HG03558 (cell line): ENCODE measurements around the gene STPG4.
"Not testable (repeated sequence)": the region's sequence is repeated elsewhere in the genome, so short reads cannot be mapped to it uniquely, and the experiment has no call there.

Experiments
- ATAC-seq: cut with Tn5 transposase; IDR thresholded peaks from one replicate; pipeline ENCODE4 v1.9.1; 2021; ENCODE audit warnings: moderate number of reproducible peaks; ENCODE audit not compliant: unreplicated experiment; ENCODE audit errors: extremely low read depth

STPG4 gene

DNA sequence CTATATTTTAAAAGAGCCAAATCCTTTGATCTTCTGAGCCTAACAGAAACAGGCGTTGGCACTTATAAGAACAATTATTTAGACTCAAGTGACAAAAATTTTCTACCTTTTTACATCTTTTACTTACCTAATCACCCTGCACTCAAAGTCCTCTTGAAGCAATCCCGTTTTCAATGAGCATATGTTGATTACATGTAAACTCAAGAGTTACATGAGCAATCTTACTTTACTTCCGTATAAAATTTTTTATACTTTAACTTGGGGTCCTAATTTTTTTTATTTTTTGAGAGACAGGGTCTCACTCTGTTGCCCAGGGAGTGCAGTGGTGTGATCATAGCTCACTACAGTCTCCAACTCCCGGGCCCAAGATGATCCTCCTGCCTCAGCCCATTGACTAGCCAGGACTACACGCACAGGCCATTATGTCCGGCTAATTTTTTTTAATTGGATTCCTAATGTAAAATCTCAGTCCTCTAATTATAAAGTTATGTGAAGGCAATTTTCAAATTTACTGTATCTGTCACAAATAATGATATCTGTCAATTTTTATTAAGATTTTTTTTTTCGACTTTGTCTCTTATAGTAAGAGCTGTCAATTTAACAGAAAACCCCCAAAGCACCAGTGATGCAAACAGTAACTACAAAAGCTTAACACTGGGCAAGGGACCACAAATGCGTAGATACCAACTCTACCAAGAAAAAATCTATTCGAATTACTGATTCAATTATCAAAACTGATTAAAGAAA lies 19.1 kb upstream of the STPG4 start:
- ATAC-seq, result no peak

DNA sequence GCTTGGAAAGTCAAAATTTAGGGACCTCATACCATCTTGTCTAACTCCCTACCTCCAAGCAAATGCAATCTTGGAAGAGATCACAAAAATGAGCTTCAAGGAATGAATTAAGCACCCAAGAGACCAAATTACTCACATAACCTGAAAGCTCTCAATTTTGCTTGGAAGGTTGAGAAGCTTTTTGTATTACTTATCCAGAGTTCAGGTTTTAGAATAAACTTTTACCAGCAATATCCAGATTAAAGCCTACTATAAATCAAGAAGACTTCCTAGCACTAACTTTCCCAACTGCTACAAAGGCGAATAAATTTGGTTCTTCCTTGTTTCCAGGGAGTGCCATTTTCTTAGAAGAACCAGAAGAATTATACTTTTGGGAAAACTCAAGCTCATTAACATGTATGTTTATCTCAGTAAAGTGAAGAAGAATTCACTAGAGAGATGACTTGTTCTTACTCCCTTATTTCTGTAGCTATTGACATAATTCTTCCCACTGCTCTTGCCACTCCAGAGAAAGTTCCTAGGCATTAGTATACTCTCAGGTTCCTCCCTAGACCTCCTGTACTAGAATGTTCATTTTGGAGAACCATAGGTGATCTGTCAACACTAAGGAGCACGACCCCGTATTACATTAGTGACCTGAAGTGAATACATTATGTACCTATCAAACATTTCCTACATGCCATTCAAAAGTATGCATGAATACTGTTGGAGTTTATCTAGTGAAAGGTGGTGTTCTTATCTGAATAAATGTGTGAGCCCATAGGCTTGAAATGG lies 18.0 kb upstream of the STPG4 start:
- ATAC-seq, result no peak

DNA sequence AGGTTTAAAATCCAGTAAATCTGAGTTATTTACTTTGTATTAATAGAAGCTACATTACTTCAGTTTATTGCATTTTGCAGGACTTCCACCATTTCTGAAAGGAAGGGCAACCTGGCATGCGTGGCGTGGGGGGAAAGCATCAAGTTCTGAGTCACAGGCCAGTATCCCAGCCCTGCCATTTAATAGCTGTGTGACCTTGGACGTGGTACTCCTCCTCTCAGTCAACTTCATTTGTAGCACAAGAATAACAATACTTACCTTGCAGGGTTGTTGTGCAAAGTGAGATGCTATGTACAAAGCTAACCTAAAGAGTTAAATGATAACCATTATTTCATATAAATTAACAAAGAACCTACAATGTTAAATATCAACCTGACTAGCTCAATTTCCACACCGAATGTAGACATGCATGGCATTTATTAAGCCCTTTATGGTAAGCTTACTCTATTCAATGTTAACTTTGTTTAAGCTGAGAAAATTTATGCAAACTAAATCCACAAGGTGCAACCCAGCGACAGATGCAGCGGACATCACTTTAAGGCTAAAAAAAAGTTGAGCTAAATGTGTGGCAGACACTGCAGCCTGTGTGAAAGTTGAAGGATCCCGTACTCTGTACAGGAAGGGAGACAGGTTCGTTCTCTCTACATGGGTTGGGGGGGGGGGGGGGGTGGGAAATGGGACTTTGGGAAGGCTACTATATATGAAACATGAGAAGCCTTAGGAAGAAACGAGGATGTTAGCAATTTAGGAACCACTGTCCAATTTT lies 17.2 kb upstream of the STPG4 start:
- ATAC-seq, result no peak

DNA sequence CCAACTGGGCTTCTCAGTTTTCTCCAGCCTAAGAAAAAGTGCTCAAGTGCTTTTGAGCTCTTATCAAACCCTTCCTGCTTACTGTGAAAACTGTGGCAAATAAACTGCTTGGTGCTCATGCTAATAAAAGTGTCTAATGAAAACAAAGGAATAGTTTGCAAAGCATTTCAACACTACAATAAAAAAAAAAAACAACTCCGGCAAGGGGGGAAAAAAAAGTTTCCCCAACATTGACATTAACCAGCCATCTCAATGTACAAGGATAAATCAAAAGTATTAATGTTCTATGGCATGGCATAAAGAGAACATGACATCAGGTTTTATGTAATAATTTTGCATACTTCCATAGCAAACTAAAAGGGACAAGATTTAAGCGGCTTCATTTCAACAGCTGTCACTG lies 14.7 kb upstream of the STPG4 start:
- no peak for ATAC-seq

DNA sequence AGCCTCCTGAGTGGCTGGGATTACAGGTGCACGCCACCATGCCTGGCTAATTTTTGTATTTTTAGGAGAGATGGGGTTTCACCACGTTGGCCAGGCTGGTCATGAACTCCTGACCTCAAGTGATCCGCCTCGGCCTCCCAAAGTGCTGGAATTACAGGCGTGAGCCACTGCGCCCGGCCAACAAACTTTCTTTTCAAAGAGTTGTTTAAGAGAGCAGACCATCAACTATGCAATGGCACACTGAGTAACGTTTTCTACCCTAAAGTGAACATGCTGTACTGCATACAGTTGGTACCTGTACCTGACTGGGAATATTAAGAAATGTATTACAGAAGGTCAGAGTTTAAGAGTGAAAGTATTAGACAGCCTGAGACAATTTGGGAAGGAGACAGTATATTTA lies 13.8 kb upstream of the STPG4 start:
- ATAC-seq, result not testable (repeated sequence)

DNA sequence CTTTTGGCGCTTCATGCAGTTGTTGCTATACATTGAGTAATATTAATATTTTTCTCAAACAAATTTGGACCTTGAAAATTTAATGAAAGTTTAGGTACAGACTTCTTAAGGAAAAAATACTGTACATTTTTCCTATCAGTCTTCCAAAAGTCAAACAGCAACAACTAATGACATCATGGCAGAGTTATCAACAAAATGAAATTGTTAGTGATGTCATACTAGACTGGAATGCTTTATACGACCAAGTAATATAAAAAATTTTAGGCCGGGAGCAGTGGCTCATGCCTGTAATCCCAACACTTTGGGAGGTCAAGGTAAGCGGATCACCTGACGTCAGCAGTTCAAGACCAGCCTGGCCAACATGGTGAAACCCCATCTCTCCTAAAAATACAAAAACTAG lies 12.0 kb upstream of the STPG4 start:
- ATAC-seq, result no peak

DNA sequence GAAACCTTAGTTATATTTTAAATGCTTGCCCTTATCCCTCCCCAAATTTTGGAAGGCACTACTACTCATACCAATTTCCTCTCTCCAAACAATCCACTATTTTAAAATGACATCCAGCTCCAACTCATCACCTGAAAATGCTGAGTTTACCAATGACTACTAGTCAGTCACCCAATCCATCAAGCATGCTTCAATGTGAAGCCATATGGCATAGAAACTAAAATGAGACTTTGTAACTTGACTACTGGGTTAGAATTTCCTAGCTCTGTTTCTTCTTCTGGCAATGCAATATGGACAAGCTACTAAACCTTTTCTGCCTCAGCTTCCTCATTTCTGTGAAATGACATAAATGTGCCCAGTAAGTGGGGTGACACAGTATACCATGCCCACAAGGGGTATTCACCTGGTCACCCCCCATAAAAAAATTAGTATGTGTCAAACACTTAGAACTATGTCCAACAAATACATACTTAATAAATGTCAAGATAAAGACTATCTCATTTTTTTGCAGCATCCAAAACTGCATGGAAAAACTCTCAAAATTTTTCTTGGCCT lies 10.0 kb upstream of the STPG4 start:
- ATAC-seq, result no peak

DNA sequence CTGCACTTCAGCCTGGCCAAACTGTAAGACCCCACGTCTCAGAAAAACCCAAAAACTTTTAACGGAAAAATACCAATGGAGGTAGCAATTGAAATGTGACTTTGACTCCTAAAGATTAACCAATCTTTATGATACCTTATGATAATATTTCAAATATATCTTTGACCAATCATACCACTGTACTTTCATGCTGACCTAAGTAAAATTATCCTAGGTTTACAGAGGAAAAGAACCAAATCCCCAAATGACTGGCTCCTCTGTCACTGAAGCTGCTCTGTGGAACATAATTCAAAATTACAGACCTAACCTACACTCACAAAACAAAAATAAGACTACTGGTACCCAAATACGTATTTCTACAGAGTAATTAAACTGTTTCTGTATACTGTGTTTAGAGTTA lies 7.7 kb upstream of the STPG4 start:
- no peak for ATAC-seq

DNA sequence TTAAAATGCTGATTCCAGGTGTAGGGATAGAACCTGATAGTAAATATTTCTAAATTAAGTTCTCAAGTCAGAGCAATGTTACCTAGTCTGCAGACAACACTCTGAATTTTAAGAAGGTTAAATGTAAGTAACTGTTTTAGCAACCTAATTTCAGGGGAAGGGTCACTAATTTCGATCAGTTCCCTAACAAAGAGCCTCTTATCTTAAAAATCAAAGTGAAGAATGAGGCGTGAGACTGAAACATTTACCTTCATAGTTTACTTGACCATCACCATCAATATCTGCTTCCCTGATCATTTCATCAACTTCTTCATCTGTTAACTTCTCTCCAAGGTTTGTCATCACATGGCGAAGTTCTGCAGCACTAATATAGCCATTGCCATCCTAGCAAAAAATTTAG lies 6.4 kb upstream of the STPG4 start:
- ATAC-seq, result no peak

DNA sequence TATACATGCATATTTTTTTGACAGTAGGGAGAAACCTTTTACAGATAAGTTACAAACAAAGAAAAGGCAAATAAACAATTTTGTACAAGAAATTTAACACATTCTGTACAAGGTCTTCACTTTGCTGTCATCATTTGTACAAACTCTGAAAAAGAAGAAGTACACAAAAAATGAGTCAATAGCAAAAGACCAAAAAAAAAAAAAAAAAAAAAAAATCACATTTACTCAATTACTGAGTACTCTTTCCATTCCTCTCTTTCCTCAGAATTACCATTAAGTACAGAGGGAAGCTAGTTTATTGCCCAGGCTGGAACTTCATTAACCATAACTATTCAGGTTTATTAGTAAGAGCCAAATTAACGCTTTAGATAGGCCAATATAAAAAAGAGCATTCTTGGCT lies 5.6 kb upstream of the STPG4 start:
- ATAC-seq, result no peak

DNA sequence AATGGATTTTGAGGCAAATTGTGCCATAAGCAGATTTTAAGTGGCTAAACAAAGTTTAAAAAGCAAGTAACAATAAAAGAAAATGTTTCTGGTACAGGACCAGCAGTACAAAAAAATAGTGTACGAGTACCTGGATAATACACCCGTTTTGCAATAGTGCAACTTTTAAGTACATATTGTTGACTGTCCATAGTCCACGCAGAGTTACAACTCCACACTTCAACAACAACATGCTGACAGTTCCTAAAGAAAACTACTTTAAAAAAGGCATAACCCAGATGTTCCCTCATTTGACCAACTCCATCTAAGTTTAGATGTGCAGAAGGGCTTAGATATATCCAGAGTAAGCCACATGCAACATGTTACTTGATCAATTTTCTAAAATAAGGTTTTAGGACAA lies 5.1 kb upstream of the STPG4 start:
- ATAC-seq, result no peak

DNA sequence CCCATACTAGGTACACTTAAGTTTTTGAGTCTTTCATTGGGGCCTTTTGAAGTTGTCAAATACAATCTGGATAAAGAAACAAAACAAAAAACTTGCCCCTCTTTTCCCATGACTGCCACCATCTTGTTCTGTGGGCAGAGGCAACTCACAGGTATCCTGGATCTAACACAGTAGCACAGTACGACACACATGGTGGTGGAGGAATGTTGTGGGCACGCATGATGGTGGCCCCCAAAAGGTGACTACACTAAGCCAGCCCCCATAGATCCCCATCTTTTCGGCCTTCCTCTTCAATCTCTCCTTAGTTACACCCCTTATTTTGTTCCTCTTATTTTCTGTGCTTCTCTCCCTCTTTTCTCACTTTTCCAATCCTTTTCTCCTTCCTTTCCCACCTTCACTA lies 4.5 kb upstream of the STPG4 start:
- no peak for ATAC-seq

DNA sequence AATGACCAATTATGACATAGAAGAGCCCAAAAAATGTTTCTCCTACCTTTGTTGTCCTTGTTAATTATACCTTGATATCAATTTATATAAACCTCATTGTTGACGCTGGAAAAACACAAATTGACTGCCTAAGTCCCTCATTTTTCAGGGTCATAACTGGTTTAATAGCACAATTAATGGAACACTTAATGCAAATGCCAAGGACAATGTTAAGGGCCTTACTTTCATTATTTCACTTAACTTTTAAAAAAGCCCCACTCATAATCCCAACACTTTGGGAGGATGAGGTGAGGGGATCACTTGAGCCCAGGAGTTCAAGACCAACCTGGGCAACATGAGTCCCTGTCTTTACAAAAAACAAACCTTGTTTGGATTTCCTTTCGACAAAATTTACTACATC lies 3.5 kb upstream of the STPG4 start:
- ATAC-seq, result no peak

DNA sequence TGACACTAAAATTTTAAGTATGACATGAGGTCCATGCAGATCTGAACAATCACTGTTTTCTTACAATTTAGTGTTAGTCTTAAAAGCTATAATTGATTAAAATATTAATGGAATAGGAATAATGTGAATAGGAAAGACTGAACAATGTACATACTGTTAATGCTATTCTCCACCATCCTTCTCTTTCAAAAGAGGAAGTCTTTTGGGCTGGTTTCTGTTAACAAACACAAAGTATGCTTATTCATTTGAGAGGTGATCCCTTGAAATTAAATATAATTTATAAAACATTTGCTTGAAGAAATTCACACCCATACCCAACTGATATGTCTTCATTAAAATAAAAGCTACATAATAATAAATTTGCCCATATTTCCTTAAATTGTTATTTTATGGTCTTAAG lies 2.3 kb downstream of the STPG4 start:
- no peak for ATAC-seq

DNA sequence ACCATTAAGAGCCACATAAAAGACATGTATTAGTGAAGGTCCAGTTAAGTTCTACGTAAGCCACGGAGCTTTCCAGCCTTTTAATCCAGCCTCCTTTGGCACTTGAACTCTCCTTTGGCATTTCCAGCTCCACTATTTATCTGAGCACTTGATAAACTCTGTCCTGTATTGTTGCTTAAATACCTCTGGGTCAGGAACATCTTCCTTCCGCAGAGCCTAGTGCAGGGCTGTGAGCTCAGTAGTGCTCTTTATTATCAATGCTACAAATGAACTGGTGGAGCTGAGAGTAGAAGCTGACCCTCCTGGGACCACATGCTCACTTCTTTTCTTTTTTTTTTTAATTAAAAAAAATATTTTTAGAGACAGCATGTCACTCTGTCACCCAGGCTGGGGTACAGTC lies 4.9 kb downstream of the STPG4 start:
- no peak for ATAC-seq

DNA sequence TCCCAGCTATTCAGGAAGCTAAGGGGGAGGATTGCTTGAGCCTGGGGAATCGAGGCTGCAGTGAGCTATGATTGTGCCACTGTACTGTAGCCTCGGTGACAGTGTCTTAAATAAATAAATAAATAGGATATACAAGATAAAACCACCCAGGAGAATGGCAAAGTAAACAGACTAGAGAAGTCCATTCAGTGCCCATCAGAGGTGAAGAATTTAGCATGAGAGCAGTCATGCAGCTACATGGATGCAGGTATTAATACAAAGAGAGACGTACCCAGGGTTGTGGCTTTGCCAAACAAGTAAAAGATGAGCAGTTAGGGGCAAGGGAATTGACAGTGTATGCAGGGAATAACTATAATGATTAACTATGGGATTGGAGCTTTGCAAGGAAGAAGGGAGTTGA lies 8.1 kb downstream of the STPG4 start:
- ATAC-seq, result no peak

DNA sequence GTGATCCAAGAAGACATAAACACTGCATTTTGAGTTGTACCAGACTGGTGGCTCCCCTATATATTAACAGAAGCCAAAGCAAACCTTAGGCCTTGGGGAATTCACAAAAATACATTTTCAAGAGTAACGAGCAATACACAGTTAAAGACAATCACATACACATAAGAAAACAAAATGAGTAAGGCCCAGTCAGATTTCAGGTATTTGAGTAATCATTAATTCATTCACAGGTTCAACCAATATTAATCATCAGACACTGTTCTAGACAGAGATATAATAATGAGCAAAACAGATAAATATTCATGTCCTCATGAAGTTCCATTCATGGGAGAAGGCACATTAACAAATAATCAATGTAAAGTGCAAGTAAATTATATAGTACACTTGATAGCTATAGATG lies 9.6 kb downstream of the STPG4 start:
- ATAC-seq, result no peak

DNA sequence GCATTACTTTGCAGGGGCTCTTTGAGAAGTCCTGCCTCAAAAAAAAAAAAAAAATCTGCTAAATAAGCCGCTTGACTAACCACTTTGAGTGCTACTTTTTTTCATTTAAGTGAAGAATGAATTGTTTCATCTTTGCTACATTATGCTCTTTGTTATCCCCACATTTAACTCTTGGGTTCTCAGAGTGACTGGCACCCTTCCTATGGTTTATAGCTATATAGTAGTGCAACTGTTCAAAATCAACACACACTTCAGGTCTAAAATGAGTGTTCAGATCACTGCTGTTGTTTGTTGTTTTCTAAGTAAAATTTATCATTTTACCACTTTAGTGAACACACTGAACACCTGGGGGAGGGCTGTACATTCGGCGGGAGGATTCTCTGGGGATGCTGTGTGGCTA lies 13.6 kb downstream of the STPG4 start:
- ATAC-seq, result no peak

DNA sequence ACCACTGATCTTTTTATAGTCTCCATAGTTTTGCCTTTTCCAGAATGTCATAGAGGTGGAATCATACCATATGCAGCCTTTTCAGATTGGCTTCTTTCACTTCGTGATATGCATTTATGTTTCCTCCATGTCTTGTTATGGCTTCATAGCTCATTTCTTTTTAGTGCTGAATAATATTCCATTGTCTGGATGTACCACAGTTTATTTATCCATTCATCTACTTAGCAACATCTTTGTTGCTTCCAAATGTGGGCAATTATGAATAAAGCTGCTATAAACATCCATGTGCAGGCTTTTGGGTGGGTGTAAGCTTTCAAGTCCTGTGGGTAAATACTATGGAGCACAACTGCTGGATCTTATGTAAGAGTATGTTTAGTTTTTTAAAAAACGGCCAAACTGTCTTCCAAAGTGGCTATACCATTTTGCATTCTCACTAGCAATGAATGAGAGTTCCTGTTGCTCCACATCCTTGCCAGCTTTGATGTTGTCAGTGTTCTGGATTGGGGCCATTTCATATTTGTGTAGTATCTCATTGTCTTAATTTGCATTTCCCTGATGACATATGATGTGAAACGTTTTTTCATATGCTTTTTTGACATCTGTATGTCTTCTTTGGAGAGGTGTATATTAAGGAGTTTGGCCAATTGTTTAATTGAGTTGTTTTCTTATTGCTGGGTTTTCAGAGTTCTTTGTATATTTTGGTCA lies 20.6 kb downstream of the STPG4 start:
- no peak for ATAC-seq

DNA sequence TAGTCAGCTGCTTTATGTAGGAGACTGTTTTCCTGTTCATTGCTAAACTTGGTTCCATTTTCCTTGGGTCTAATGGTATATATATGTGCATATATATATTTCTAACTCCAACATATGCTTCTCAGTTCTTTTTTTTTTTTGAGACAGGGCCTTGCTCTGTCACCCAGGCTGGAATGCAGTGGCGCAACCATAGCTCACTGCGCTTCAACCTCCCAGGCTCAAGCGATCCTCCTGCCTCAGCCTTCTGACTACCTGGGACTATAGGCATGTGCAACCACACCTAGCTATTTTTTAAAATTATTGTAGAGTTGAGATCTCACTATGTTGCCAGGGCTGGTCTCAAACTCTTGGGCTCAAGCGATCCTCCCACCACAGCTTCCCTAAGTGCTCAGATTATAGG lies 22.1 kb downstream of the STPG4 start:
- no peak for ATAC-seq
